Neural progenitor cell (in vitro differentiated cells): ENCODE measurements around the gene SRRM4.
"Not testable (repeated sequence)": the region's sequence is repeated elsewhere in the genome, so short reads cannot be mapped to it uniquely, and the experiment has no call there.

Source experiments
- CTCF ChIP-seq: fragments of 200-600 bp; sonication (generic); IDR thresholded peaks from 2 replicates; pipeline ENCODE4 v1.5.1; 2017; ENCODE audit warnings: antibody characterized with exemption, mild to moderate bottlenecking
- EZH2 ChIP-seq: fragments of 200-600 bp; sonication (generic); IDR thresholded peaks from 2 replicates; pipeline ENCODE4 v1.6.1; 2017; ENCODE audit warnings: antibody characterized with exemption, mild to moderate bottlenecking, moderate library complexity

GRCh38 chr12:119104969-119105368 is 123.6 kb downstream of the SRRM4 start:
- TF ChIP-seq CTCF, EZH2: not testable (repeated sequence)
